Measurements from ENCODE around the gene MCM5.

- TF ChIP-seq ZNF274 (IDR thresholded peaks at IDR 0.05; ENCODE audit: low read depth, low read length) (no peak), YY1 (IDR thresholded peaks at IDR 0.05; ENCODE audit: insufficient read depth, insufficient read length) (no peak), SUZ12 (IDR thresholded peaks at IDR 0.05; ENCODE audit: extremely low read depth, insufficient read depth, insufficient read length) (no peak)
Measured at GRCh38 chr22:35431483-35432227, 31.7 kb downstream of the MCM5 start.
